ENCODE results near the gene CBR1. TPM values are rescaled to one million over a fixed set of nuclear protein-coding genes. Genes with fewer than 3 reads are reported as not detected.
"Not testable (repeated sequence)": the region's sequence is repeated elsewhere in the genome, so short reads cannot be mapped to it uniquely, and the experiment has no call there.

Gene CBR1
- total RNA-seq, 1 donor from 2014 or later: 71.2 TPM

GRCh38 chr21:36070999-36071398, 1.2 kb downstream of the CBR1 start:
- Histone ChIP-seq H3K36me3 (peaks cover 7% of the 10 kb centered on the region), H3K4me1 (peaks cover 26% of the 10 kb centered on the region), H3K4me3 (peak overlapping the region; percentile 85), H3K9me3 (no peaks in the 10 kb centered on the region), H3K27me3 (no peaks in the 10 kb centered on the region), H3K27ac (no peak overlapping the region)
- DNase-seq (no peak), ATAC-seq (no peak)
- intact Hi-C loops (cut with DNase I): no loop called here
- TF ChIP-seq CTCF (IDR thresholded peaks at IDR 0.05): no peak

GRCh38 chr21:36072453-36073162, 2.8 kb downstream of the CBR1 start:
- no peak for TF ChIP-seq CTCF (IDR thresholded peaks at IDR 0.05)
- H3K4me1 ChIP-seq: peaks cover 26% of the 10 kb centered on the region

DNA sequence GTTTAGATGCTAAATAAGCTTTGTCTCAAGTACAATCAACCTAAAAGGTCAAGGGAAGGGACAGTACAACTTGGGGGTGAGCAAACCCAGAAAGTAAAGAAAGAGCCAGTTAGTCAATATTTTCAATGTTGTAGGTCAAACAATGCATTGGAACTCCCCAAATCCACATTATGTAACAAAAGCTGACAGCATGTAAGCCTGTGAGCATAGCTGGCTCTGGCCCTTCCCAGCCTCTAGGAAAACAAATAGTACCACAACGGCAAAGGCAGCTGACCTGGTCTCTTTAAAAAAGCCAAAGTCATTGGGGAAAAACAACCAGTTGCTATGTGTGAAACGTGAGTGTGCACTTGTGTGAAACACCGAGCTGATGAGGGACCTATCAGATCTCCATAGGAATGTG, 3.4 kb downstream of the CBR1 start:
- H3K9me3 ChIP-seq: no peaks in the 10 kb centered on the region
- peaks cover 26% of the 10 kb centered on the region for H3K4me1 ChIP-seq
- no peak for TF ChIP-seq CTCF (IDR thresholded peaks at IDR 0.05)
- H3K27ac ChIP-seq: no peak overlapping the region
- H3K36me3 ChIP-seq: peaks cover 7% of the 10 kb centered on the region
- intact Hi-C loops (cut with DNase I): no loop called here
- no peaks in the 10 kb centered on the region for H3K27me3 ChIP-seq
- ATAC-seq (no peak), DNase-seq (no peak)
- H3K4me3 ChIP-seq: no peak overlapping the region

More at GRCh38 chr21:36072453-36073162, 2.8 kb downstream of the CBR1 start:
- Histone ChIP-seq H3K4me3 (no peak overlapping the region), H3K27ac (no peak overlapping the region), H3K9me3 (no peaks in the 10 kb centered on the region), H3K27me3 (no peaks in the 10 kb centered on the region), H3K36me3 (peaks cover 7% of the 10 kb centered on the region)
- DNase-seq: no peak
- no peak for ATAC-seq
- intact Hi-C loops (cut with DNase I): no loop called here

- H3K36me3 ChIP-seq; H3K27me3 ChIP-seq; ATAC-seq; H3K27ac ChIP-seq; H3K9me3 ChIP-seq; DNase-seq; intact Hi-C loops (cut with DNase I); H3K4me3 ChIP-seq: not testable (repeated sequence)
- peaks cover 26% of the 10 kb centered on the region for H3K4me1 ChIP-seq
These were observed 4.1 kb downstream of the CBR1 start for GRCh38 chr21:36073911-36074310.

DNA sequence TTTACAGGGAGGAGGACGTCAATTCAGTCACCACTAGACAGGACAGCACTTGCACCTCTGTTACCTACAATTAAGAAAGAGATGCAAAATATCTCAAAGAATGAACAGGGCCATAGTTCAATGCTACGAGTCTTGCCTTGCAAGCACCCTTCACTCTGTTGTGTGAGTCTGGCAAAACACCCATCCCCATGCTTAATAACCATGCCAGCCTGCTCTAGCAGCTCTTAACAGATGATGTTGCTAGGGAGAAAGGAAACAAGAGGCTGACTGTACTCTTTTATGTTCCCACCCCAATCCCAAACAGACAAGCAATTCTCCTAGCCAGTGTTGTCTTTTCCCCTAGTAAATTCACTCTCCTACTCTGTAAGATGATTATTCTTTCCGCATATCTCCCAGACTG, 5.3 kb downstream of the CBR1 start:
- intact Hi-C loops (cut with DNase I): no loop called here
- ATAC-seq: no peak
- DNase-seq: no peak
- peaks cover 19% of the 10 kb centered on the region for H3K4me1 ChIP-seq
- no peak overlapping the region for H3K27ac ChIP-seq
- H3K27me3 ChIP-seq: no peaks in the 10 kb centered on the region
- H3K4me3 ChIP-seq: no peak overlapping the region
- TF ChIP-seq CTCF (IDR thresholded peaks at IDR 0.05): no peak
- peaks cover 7% of the 10 kb centered on the region for H3K36me3 ChIP-seq
- H3K9me3 ChIP-seq: no peaks in the 10 kb centered on the region

DNA sequence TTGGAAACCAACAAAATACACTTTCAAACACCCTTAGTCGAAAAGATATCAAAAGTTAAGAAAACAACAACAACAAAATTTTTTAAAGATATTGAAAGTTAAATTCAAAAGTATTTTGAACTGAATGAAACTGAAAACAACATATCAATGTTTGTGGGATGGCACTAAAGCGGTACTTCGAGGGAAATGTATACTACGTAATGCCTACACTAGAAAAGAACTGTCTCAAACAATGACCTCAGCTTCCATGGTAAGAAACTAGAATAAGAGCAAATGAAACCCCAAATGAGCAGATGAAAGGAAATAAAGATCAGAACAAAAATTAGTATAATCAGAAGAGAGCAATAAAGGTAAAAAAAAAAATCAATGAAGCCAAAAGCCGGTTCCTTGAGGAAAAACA, 6.1 kb downstream of the CBR1 start:
- ATAC-seq: no peak
- intact Hi-C loops (cut with DNase I): no loop called here
- Histone ChIP-seq H3K9me3 (no peaks in the 10 kb centered on the region), H3K4me1 (peaks cover 12% of the 10 kb centered on the region), H3K27me3 (no peaks in the 10 kb centered on the region), H3K27ac (no peak overlapping the region), H3K4me3 (no peak overlapping the region), H3K36me3 (peaks cover 7% of the 10 kb centered on the region)
- no peak for TF ChIP-seq CTCF (IDR thresholded peaks at IDR 0.05)
- DNase-seq: no peak

Data from upper lobe of right lung (tissue), 1 donor.